ENCODE results near the gene IL27RA.

IL27RA gene

DNA sequence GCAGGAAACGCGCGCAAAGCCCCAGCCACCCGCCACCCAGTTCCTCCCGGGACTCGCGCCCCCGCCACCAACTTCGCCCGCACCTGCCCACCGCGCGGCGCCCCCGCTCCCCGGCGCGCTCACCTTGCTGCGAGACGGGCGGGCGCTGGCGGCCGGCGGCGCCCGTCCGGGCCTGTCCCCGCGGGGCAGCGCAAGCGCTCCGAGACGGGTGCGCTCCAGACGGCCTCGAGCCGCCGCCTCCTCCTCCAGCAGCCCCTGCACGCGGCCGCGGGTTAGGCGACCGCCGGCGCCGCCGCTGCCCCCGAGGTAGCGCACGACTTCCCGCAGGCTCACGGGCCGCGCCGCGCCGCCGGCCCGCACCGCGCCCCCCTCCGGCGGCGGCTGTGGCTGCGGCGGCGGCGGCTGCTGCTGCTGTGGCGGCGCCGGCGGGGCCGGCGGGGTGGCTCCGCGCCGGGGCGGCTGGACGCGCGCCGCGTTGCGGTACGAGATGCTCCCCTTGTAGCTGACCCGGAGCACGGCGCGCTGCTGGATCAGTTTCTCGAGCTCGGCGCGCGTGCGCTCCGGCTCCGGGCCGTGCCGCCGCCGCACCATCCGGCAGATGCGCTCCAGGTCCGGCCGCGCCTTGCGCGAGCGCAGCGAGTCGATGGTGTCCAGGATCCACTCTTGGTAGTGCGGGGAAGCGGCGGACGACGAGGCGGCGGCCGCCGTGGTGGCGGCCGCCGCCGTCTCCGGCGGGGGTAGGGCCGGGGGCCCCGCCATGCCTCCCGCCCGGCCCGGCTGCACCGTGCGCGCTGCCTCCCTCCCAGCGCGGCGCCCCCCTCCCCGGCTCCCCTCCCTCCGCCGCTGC is 58.3 kb downstream of the IL27RA start:
- DNase-seq, result peak; percentile 63

DNA sequence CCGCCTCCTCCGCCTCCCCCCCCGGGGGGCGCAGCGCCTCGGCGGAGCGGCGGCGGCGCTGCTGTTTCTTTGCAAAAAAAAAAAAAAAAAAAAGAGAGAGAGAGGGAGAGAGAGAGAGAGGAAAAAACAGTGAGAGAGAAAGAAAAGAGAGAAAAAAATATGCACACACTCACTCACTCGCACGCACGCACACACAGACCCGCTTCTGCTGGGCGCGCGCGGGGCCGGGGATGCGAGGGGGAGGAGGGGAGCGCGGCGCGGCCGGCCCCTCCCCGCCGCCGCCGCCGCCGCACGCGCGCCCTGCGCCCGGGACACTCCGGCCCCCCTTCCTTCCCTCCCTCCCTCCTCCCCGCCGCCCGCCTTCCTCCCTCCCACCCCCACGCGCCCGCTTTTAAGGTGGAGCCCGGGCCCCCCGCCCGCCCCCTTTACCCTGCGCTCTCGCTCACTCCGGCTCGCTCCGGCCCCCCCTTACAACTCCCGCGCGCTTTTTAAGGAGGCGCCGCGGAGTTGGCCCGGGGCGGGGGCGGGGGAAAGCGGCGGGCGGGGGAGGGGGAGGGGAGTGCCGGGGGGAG is 59.0 kb downstream of the IL27RA start, which contains the start of gene SAMD1:
Gene SAMD1, minus strand, starts transcription at position 243 of the 572 bp plus-strand sequence.
- peak; percentile 83 for DNase-seq

DNA sequence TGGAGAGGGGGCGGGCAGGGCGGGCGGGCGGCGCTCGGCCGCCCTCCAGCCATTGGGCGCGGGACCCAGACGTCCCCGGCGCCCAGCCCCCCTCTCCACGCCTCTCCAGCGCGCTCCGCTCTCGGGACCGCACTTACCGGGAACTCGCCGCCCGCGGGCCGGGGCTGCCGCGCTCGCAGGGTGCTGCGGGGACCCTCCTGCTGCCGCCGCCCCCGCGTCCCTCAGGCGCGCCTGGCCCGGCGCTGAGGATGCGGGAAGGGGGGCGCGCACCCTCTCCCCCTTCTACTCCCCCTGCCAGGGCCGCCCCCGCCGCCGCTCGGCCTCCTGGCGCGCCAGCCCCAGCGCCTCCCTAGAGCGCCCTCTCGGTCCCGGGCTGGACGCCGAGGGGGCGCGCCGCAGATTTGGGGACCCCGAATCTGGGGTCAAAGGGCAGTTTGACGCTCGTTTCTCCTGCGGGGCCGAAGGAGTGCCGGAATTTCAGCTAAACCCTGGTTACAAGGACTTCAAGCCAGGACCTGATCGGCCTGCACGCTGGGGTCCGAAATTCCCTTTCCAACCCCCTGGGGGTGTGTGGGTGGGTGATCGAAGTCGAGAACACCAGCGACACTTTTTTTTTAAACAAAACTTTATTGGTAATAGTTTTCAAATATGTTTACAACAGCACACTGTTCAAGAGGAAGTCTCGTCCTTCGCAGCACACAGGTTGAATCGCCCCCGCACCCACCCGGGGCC is 59.7 kb downstream of the IL27RA start:
- DNase-seq, result peak; percentile 39

DNA sequence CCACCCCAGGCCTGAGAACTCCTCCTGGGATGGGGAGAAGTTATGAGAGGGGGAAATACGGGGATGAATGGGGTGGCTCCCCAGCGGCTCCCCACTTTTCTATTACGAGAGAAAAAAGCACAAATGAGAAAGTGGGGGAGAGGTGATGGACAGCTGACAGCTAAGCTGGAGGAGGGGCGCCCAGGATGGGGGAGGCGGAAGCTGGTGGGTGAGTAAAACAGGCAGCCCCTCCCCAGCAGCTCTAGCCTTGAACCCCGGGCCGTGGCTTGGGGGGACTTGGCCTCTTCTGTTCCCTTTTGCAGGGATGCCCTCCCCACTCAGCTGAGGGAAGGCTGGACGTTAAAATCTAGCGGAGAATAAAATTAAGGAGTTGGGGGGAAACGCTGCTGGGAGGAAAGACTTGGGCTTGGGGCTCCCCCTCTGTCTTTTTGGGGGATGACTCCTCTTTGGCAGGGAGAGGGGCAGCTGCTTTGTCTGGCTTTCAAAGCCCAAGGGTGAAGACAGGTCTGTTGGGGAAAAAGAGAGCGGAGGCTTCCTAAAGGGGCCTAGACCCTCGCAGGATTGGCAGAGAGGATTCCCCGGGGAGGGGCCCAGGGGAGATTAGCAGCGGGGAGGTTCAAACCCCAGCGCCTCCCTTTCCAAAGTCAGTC is 60.4 kb downstream of the IL27RA start:
- peak; percentile 34 for DNase-seq

DNA sequence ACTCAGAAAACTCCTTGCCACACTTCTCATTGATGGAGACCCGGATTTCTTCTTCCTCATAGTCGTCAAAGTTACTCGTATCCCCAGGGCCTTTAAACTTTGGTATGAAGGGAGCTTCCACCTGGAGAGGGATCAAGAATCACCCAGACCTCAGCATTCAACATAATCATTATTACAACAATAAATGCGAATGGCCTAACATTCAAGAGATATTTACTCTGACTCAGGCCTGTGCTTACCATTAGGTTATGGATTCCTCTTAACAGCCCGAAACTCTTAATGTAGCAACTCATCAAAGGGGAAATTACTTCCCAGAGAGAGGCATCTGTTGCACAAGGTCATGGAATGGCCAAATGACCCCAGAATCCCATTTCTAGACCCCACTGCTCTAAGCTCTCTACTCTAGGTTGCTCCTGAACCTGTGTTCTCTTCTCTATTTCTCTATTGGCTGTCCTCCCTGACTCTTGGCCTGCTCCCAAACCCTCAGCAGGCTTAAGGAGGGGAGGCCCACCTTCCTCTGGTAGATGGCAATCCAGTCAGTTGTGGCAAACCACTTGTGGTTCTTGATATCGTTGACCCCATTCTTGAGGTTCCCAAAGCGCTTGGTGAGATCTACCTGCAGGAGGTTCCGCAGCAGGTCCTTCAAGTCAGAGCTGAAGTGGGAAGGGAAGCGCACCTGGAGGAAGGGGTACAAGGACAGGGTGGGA is 61.7 kb downstream of the IL27RA start:
- no peak for DNase-seq

DNA sequence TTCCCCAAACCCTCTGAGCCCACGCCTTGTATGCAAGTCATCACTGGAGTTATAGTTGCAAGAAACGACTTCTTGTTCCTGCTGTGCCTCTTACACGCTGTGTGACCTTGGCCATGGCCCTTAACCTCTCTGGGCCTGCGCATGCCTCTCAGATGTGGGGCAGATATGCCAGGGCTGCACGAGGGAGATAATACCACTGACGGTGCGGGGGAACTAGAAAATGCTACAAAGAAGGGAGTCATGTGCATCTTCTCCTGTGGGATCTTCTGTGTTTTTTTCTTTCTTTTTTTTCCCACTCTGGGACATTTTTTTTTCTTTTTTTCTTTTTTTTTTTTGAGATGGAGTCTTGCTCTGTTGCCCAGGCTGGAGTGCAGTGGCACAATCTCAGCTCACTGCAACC is 63.3 kb downstream of the IL27RA start:
- DNase-seq, result no peak

DNA sequence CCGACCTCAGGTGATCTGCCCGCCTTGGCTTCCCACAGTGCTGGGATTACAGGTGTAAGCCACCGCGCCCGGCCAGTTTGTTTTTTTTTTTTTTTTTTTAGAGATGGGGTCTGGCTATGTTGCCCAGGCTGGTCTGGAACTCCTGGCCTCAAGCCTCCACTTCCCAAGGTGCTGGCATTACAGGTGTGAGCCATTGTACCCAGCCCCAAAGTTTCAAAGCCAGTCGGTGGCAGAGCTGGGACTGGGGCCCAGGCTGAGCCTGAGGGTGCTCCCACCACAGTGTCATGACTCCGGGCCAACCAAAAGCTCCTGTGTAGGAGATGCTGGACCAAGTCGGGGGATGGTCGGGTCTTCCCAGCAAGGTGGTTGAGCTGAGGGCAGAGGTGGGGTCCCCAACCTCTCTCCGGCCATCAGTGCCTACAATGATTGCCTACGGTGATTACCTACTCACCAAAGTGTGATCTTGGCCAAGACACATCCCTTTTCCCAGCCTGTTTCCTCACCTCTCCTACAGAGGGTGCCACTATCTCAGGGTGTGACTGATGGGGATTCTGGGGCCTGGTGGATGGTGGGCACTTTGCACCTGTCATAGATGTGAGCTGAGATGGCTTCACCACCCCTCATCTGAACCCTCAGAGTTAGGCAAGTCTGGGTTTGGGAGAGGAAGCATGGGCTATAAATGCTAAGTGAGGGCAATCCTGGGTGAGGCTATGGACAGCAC is 64.9 kb downstream of the IL27RA start:
- DNase-seq, result no peak

DNA sequence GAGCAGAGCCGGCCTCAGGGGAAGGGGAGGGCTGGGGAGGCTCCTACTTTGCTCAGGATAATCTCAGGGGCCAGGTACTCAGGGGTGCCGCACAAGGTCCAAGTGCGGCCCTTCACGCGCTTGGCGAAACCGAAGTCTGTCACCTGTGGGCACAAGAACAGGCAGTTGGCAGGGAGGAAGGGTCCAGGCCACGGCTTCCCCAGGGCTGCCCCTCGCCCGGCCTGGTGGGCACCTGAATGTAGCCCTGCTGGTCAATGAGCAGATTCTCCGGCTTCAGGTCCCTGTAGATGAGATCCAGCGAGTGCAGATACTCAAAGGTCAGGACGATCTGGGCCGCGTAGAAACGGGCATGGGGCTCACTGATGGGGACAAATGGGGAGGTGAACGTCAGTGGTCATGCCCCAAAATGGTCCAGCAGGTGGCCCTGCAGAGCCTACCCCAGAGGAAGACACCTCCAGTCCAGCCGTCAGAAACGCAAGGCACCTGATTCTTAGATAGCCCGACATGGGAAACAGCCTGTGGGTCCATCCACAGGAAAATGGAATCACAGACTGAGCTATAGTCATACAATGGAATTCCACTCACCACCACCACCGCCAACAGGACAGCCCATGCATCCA is 66.1 kb downstream of the IL27RA start:
- DNase-seq, result no peak

DNA sequence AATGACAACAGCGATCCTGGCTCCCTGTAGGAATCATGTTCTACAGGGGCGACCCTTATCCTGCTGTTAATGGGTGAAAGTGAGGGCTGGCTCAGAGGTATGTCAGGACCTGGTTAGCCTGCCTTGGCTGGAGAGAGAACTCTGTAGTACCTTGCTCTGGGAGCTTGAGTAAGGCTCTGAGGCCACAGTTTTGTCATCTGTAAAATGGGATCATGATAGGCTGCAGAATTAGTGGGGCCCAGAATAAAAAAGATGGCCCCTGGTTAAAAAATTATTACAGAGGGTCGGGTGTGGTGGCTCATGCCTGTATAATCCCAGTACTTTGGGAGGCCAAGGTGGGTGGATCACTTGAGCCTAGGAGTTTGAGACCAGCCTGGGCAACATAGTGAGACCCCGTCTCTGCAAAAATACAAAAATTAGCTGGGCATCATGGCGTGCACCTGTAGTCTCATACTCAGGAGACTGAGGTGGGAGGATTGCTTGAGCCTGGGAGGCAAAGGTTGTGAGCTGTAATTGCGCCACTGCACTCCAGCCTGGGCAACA is 69.5 kb downstream of the IL27RA start:
- DNase-seq, result no peak

DNA sequence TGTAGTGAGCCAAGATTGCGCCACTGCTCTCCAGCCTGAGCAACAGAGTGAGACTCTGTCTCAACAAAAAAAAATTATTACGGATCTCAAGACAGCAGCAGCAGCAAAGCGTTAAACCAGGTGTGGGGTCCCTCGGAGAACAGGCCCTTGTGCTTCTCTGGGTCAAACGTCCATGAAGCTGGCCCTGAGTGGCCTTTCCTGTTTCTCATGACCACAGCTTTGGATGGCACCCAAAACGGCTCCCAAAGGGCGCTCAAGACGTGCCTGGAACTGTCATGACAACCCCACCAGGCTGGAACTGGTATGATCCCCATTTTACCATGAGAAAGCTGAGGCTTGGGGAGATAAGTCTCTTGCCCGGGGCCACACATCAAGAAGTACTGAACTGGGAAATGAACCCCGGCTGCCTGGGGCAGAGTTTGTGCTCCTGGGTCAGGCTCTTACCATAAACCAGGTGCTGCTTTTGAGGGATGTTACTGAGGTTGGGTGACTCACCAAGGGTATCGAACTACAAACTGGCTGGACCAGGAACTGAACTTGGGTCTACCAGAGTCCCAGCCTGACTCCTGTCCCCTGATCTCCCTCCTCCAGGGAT is 70.6 kb downstream of the IL27RA start:
- DNase-seq, result no peak

DNA sequence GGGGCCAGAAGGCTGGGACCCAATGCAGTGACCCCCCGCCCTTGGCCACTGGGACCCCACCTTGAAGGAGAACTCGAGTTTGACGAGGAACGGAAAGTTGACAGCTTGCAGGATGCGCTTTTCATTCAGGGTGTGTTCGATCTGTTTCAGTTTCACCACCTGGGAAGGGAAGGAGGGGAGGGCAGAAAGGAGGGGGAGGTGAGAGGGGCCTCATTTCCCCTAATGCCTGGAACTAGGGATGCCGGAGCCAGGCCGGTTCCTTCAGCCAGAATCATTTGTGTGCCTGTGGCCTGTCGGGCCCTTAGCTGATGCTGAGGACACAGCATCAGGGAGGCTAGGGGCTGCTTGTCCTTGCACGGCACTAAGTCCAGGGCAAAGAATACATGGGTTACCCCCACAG is 71.2 kb downstream of the IL27RA start:
- DNase-seq, result no peak

All from activated CD4-positive, alpha-beta T cell treated with anti-CD3 and anti-CD28 coated beads, Interleukin-2, Interleukin-6, amounts not matched to agents 100 ng/mL and 50 ng/mL, durations not matched to agents 16 hours and 8 hours (primary cell).